Mammary epithelial cell (primary cell): Measurements from ENCODE around the gene BORCS5.

Experiments used
- EZH2 ChIP-seq: IDR thresholded peaks from 2 replicates; pipeline ENCODE4 v1.6.1; 2012; ENCODE audit warnings: low read length, inconsistent platforms, borderline replicate concordance
- TF ChIP-seq, protein P1 (sequence below), 2 donors: IDR thresholded peaks in 1 of 2; conservative IDR thresholded peaks in 1 of 2; 2 replicates each; pipeline ENCODE4 v1.5.1; 2011 to 2012; ENCODE audit warnings: inconsistent platforms in 2 of 2, low read length in 2 of 2, mild to moderate bottlenecking in 2 of 2, control low read depth in 1 of 2, low read depth in 1 of 2; ENCODE audit not compliant: insufficient read depth in 1 of 2; ENCODE audit errors: extremely low read depth in 1 of 2

GRCh38 chr12:12433203-12433731 lies 76.4 kb downstream of the BORCS5 start:
- TF ChIP-seq, protein P1, sequence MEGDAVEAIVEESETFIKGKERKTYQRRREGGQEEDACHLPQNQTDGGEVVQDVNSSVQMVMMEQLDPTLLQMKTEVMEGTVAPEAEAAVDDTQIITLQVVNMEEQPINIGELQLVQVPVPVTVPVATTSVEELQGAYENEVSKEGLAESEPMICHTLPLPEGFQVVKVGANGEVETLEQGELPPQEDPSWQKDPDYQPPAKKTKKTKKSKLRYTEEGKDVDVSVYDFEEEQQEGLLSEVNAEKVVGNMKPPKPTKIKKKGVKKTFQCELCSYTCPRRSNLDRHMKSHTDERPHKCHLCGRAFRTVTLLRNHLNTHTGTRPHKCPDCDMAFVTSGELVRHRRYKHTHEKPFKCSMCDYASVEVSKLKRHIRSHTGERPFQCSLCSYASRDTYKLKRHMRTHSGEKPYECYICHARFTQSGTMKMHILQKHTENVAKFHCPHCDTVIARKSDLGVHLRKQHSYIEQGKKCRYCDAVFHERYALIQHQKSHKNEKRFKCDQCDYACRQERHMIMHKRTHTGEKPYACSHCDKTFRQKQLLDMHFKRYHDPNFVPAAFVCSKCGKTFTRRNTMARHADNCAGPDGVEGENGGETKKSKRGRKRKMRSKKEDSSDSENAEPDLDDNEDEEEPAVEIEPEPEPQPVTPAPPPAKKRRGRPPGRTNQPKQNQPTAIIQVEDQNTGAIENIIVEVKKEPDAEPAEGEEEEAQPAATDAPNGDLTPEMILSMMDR (conservative IDR thresholded peaks at IDR 0.05 in 1 of 2, IDR thresholded peaks at IDR 0.05 in 1 of 2; ENCODE audit: extremely low read depth in 1 of 2, insufficient read depth in 1 of 2, low read depth in 1 of 2, low read length in 2 of 2): no peak
- TF ChIP-seq EZH2: no peak
